Progenitor cell of endocrine pancreas (in vitro differentiated cells): ENCODE results near the gene ADAM33. TPM values are rescaled to one million over a fixed set of nuclear protein-coding genes. Genes with fewer than 3 reads are reported as not detected.
A peak's percentile ranks its signal among the peaks of the same experiment; 100 is the strongest.

Experiments
- DNase-seq: peaks from one replicate; pipeline ENCODE4 v3.0.0; 2021; ENCODE audit warnings: low spot score; ENCODE audit not compliant: unreplicated experiment
- H3K27ac Mint-ChIP-seq: 2 replicates; pipeline ENCODE4 v1.8.0; 2021; ENCODE audit warnings: mild to moderate bottlenecking, moderate library complexity, mixed read lengths
- H3K27me3 Mint-ChIP-seq: 2 replicates; pipeline ENCODE4 v1.8.0; 2021; ENCODE audit warnings: mixed read lengths
- H3K36me3 Mint-ChIP-seq: 2 replicates; pipeline ENCODE4 v1.8.0; 2022; ENCODE audit warnings: mixed read lengths; ENCODE audit not compliant: insufficient read depth
- H3K4me1 Mint-ChIP-seq: 2 replicates; pipeline ENCODE4 v1.8.0; 2021; ENCODE audit warnings: low read depth, mixed read lengths
- H3K4me3 Mint-ChIP-seq: 2 replicates; pipeline ENCODE4 v1.8.0; 2021; ENCODE audit warnings: low read depth, mild to moderate bottlenecking, moderate library complexity, mixed read lengths
- H3K9me3 Mint-ChIP-seq: 2 replicates; pipeline ENCODE4 v1.8.0; 2021; ENCODE audit warnings: low read depth, mixed read lengths
- CTCF ChIP-seq: fragments of 200-600 bp; sonication (generic); IDR thresholded peaks from one replicate; pipeline ENCODE4 v1.5.0; 2021; ENCODE audit warnings: antibody characterized with exemption, mild to moderate bottlenecking; ENCODE audit not compliant: unreplicated experiment
- total RNA-seq: library from RNA; stranded (reverse); gene quantifications from 2 replicates; pipeline ENCODE4 v1.2.1, GENCODE V29; 2021

ADAM33 gene
- total RNA-seq, 1 donor from 2014 or later: 0.67 TPM

GRCh38 chr20:3632311-3633004 lies 49.4 kb downstream of the ADAM33 start:
- no peak for DNase-seq
- no peak for TF ChIP-seq CTCF
- peaks cover 5% of the 10 kb centered on the region for H3K4me1 Mint-ChIP-seq
- no peak overlapping the region for H3K4me3 Mint-ChIP-seq
- H3K27ac Mint-ChIP-seq: peak overlapping the region; percentile 60
- H3K27me3 Mint-ChIP-seq: no peaks in the 10 kb centered on the region
- peaks cover 17% of the 10 kb centered on the region for H3K36me3 Mint-ChIP-seq
- no peaks in the 10 kb centered on the region for H3K9me3 Mint-ChIP-seq

DNA sequence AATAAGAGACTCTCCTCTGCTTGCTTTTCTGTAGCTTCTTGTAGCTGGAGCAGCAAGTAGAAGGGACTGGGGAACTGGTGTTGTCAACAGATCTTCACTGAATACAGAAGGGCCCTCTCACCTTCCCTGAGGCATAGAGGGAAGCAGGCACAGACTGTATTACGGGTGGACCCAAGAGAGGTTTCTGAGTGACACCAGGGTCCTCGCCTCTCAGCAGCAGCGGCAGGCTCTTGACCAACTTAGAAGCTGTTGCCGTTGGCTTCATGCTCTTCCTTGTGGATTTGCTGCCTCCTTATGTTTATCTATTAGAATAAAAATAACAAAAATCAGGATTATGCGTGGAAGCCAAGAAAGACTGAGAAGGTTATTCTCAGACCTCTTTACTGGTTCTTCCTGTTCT lies 50.3 kb downstream of the ADAM33 start:
- Mint-ChIP-seq H3K27me3 (no peaks in the 10 kb centered on the region), H3K9me3 (no peaks in the 10 kb centered on the region), H3K4me1 (peaks cover 5% of the 10 kb centered on the region), H3K36me3 (peaks cover 19% of the 10 kb centered on the region), H3K4me3 (no peak overlapping the region), H3K27ac (no peak overlapping the region)
- no peak for DNase-seq
- no peak for TF ChIP-seq CTCF

- H3K27ac Mint-ChIP-seq: no peak overlapping the region
- TF ChIP-seq CTCF: no peak
Measured at GRCh38 chr20:3630429-3630828, 51.4 kb downstream of the ADAM33 start.

DNA sequence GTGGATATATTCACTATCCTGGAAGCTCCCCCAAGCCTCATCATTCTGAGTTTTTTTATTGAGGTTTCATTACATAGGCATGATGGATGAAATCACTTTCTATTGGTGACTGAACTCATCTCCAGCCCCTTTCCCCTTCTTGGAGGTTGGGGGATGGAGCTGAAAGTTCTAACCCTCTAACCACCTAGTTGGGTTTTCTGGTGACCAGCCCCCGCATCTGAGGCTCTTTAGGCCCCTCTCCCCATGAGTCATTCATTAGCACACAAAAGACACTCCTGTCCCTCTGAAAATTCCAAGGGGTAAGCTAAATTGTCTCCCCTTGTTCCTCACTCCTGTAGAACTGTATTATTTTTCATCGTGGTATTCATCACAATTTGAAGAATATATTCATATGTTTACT lies 51.9 kb downstream of the ADAM33 start:
- peaks cover 19% of the 10 kb centered on the region for H3K36me3 Mint-ChIP-seq
- no peak overlapping the region for H3K27ac Mint-ChIP-seq
- no peak for TF ChIP-seq CTCF
- no peak overlapping the region for H3K4me3 Mint-ChIP-seq
- DNase-seq: no peak
- H3K9me3 Mint-ChIP-seq: no peaks in the 10 kb centered on the region
- H3K27me3 Mint-ChIP-seq: no peaks in the 10 kb centered on the region
- peaks cover 5% of the 10 kb centered on the region for H3K4me1 Mint-ChIP-seq

More at GRCh38 chr20:3630429-3630828, 51.4 kb downstream of the ADAM33 start:
- Mint-ChIP-seq H3K9me3 (no peaks in the 10 kb centered on the region), H3K4me1 (peaks cover 5% of the 10 kb centered on the region), H3K36me3 (peaks cover 19% of the 10 kb centered on the region), H3K27me3 (no peaks in the 10 kb centered on the region), H3K4me3 (no peak overlapping the region)
- DNase-seq: no peak

DNA sequence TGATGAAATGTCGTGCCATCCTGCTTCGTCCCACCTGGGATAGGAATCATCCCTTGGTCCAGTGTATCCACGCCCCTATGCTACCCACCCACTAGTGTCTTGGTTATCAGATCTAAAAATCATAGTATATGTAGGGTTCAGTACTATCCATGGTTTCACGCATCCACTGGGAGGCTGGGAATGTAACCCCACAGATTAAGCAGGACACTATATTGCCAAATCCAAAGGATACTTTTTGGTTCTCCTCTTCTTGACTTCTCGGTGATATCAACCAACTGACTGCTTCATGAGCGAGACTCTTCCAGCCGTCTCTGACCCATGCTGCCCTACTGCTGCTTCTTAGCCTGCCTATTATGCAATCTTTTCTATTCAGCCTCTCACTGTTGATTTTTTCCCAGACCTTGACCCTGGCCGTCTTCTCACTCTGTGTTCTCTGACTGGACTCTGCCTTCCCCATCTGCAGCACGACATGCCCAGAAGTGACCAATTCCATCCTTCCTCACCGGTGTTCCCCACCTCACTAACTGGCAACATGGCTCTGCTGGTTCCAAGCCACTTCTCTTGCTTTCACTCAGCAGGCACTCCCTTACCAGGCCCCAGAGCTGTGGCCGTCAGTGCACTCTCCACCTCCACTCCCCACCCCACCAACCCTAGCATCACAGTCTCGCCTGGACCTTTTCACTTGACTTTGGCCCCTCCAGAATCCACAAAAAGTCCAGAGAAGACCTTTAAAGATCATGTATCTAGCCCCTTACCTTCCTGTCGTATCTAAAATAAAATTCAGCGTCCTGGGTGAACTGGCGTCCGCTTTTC lies 53.1 kb downstream of the ADAM33 start:
- H3K27me3 Mint-ChIP-seq: no peaks in the 10 kb centered on the region
- no peaks in the 10 kb centered on the region for H3K9me3 Mint-ChIP-seq
- no peak for DNase-seq
- no peak overlapping the region for H3K27ac Mint-ChIP-seq
- TF ChIP-seq CTCF: no peak
- peaks cover 5% of the 10 kb centered on the region for H3K4me1 Mint-ChIP-seq
- no peak overlapping the region for H3K4me3 Mint-ChIP-seq
- H3K36me3 Mint-ChIP-seq: peaks cover 16% of the 10 kb centered on the region
